HG02943 (cell line): ENCODE data around the gene SPACA5.
A peak's percentile ranks its signal among the peaks of the same experiment; 100 is the strongest.
"Not testable (repeated sequence)": the region's sequence is repeated elsewhere in the genome, so short reads cannot be mapped to it uniquely, and the experiment has no call there.

Experiments
- ATAC-seq: cut with Tn5 transposase; IDR thresholded peaks from one replicate; pipeline ENCODE4 v1.9.1; 2021; ENCODE audit warnings: mild to moderate bottlenecking, low read depth, moderate library complexity; ENCODE audit not compliant: unreplicated experiment

The SPACA5 gene

DNA sequence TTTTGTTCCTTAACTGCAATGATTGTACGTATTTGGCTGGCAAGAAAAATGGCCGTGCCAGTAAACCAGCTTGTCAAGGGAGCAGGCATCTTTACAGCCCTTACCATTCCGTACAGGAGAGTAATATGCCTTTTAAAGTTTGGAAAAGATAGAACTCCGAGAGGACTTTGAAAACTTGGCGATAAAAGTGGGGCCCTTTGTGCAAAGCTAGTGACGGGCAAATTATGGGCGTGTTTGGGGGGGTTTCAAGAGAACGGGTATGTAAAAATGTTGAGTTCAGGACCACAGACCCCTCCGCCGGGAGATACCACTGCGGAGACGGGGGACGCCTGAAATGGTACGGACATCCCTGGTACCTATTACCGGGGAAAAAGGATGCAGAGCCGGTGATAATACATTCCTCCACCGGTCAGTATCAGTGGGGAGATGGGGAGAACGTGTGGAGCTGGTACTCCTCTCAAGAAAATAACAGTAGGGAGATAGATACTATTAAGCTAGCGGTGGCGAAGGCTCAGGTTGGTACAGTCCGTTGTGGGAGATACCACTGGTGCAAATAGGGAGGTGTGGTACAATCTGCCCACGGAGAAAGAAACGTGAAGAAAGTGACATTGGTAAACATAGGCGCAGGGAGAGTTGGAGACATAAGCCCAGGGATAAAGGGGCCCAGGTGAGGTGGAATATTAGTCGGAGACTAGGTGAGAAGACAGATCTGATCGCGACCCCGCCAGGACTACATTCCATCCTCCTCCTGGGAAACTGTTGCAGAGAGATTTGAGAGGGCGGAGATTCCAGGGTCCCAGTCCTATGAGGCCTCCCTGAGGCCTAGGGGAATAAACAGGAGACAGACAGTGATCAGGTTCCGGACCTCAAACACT, 14.5 kb downstream of the SPACA5 start:
- peak; percentile 53 for ATAC-seq

DNA sequence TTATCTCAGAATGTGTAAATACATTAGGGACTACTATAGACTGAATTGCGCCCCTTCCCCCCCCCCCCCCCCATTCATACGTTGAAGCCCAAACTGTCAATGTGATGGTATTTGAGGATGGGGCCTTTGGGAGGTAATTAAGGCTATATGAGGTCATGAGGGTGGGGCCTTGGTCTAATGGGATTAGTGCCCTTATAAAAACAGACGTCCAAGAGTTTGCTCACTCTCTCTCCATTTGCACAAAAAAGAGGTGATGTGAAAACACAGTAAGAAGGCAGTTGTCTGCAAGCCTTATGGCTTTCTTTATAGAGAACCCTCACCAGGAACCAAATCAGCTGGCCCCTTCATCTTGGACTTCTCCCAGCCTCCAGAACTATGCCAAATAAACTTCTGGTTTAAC, 15.3 kb downstream of the SPACA5 start:
- ATAC-seq, result no peak

DNA sequence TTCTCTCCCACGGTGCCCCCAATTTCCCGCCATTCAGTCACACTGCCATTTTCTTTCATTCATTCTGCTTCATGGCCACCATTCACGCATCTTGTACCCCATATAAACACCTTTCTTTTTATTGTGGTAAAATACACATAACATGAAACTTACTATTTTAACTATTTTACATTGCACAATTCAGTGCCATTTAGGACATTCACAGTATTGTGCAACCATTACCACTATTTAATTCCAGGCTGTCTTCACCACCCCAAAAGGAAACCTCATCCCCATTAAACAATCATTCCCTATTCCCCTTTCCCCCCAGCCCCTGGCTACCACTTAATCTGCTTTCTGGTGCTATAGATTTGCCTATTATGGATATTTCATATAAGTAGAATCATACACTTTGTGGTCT, 15.9 kb downstream of the SPACA5 start:
- ATAC-seq, result no peak

DNA sequence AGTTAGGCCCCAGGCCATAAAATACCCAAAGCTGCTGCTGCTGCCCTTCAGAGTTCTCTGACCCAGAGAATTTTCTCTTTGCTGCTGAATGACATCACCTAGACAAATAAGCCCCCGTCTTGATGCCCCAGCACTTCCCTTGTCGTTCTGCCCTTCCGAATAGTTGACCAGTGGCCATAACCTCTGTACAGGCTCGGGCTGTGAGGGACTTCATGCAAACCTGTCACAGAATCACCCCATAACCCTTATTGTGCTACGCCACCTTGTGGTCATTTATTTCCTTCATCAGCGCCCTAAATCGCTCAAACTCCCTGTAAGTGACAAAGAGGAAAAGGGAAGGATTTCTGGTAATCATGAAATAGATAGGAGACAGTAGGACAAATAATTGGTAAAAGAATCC, 18.8 kb downstream of the SPACA5 start:
- no peak for ATAC-seq

DNA sequence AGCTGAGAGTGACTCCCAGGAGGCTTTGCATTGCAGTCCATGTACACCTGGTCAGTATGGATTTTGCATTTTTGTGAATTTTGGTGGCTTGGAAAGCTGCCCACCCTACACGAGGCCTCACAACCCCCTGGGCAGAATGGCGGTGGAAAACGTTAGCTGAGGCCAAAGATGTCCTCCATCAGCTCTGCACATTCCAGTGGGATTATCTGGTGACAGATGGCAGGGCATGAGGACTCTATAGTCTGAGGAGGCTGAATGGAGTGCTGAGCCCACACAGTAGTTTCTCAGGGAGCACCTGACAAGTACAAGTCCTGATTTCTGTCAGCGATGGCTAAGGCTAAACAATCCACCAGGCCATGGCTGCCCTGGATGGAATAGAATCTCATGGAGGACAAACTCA, 20.8 kb downstream of the SPACA5 start:
- ATAC-seq, result not testable (repeated sequence)

DNA sequence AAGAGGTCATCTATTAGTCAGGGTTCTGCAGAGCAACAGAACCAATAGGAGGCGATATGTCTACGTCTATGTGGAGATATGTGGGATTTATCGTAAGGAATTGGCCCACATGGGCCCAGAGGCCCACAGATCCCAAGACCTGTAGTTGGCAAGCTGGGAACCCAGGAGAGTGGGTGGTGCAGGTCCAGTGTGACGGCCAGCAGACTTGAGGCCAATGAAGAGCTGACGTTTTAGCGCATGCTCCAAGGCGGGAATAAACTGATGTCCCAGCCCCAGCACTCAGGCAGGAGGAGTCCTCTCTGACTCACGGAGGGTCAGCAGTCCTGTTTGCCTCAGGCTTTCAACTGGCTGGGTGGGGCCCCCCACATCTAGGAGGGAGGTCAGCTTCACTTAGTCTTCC, 21.3 kb downstream of the SPACA5 start:
- no peak for ATAC-seq

DNA sequence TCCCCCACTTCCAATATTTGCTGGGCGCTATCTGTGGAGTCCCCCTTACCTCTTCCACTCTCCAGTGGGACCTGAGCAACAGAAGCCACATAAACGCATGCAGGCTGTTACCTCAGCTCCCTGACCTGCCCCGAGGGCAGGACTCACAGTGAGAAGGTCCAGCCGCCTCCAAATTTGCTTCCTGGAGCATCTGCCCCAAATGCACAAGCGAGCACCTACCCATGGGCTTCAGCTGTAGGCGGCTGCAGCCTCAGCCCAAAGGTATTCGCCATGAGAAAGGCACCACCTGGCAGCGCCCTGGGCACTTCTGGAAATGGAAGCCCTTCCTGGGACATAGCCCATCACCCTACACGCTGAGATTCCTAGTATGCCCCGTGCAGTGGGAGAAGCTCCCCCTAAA, 23.4 kb downstream of the SPACA5 start:
- no peak for ATAC-seq

DNA sequence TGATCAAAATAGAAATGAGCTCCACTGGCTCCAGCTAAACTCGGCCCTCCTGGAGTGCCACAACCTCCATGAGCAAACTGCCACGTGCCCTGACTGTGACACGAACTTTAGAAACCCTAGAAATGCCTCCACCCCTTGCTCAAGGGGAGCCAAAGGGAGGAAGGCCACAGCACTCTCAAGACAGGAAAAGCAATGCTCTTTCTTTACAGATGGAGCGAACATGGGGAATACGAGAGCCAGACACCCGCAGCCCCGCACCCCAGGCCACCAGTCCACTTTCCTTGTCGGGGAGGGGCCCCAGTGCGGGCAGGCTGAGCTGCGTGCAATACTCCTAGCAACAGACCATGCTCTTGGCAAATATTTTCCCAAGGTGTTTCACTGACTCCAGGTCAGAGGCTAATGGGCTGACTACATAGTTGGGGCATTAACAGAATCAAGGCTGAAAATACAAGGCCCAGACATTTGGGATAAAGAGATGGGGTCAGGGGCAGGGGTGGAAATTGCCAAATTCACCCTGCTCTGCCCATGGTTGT, 23.9 kb downstream of the SPACA5 start:
- ATAC-seq, result not testable (repeated sequence)

DNA sequence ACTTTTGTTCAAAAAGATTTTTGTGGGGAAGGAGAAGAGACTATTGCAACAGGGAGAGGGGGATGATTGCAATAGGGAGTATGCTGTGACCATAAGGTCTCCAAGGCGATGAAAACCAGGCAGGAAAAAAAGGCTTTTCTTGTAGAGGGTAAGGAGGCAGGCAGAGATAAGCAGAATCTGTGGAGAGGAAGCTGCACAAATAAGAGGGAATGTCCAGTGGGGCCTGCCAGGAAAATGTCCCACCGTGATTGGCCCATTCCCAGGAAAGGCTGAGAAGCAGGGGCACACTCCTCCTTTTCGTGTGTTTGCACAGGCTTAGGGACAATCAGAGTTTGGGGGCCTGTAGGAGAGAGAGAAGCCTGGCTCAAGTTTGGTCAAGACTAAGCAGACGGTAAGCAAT, 29.1 kb downstream of the SPACA5 start:
- no peak for ATAC-seq

DNA sequence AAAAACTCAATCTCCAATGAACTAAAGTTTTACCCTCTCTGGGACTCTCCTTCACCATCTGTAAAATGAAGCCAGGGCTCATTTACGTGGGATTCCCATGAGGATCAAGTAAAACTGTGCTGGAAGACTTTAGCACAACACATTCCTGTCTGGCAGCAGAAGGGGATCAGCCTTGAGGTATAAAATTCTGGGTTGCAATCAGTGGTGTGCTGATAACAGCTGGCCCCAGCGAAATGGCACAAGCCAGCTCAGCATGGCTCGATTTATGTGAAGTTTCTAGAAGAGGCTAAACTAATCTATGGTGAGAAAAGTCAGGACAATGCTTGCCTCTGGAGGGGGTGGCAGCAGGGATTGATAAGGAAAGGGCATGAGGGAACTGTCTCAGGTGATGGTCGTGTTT, 36.3 kb downstream of the SPACA5 start:
- no peak for ATAC-seq

DNA sequence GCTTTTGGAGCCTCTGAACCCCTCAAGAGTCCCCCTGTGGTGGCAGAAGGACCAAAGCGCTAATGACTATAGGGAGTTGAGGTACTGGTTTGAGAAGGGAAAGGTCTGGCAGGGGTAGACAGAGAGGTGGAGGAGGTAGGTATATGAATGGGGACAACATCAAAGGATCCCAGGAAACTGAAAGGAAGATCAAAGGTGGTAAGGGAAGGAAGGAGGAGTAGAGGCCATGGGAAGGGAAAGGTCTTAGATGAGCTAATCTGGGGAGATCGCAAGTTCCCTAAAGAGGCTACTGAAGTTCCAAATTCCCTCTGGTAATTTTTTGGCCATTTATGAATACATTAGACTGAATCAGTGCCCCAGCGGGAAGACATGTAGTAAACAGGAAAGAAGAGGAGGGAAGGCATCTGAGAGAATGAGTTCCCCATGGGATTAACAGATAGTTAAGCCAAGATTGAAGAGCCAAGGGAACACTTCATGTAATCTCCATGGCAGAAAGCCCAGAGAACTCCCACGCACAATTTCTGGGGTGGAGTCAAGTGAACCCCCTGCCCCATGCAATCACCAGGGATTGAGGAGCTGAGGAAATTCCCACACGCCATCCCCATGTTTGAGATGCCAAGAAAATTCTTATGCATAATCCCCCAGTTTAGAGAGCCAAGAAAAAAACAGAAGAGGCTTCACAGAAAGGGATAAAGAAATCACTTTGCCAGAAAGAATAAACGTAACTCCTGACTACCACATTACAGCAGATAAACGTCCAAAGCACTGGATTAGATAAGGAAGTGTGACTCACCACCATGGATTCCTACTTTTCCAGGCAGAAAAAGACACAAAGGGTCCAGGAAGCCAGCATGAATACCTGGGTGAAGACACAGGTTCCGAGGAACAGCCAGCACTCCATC, 38.9 kb downstream of the SPACA5 start:
- no peak for ATAC-seq

DNA sequence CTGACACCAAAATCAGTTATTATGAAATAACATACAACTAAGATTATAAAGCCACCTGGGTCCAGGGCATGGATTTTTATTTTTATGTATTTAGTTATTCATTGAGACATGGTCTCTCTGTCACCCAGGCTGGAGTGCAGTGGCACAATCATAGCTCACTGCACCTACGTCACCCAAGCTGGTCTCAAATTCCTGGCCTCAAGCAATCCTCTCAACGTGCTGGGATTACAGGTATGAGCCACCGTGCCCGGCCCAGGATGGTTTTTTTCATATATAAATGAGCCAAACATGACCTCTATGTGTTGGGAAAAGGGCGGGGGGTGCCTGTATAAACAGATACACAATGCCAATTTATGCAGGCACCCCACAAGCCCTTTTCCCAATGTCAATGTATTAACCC, 40.1 kb downstream of the SPACA5 start:
- no peak for ATAC-seq

DNA sequence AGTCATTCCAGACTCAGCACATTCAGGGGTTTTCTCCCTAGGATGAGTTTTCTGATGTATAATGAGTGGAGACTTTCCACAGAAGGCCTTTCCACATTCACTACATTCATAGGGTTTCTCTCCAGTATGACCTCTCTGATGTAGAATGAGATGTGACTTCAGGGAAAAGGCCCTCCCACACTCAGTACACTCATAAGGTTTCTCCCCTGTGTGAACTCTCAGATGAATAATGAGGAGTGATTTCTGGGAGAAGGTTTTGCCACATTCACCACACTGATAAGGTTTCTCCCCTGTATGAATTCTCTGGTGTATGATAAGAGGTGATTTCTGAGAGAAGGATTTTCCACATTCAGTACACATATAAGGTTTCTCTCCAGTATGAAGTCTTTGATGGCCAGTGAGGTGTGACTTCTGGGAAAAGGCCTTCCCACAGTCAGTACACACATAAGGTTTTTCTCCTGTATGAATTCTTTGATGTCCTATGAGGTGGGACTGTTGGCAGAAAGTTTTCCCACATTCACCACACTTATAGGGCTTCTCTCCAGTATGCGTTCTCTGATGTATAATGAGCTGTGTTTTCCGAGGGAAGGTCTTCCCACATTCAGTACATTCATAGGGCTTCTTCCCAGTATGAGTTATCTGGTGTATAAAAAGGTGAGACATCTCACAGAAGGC, 52.0 kb downstream of the SPACA5 start:
- no peak for ATAC-seq

DNA sequence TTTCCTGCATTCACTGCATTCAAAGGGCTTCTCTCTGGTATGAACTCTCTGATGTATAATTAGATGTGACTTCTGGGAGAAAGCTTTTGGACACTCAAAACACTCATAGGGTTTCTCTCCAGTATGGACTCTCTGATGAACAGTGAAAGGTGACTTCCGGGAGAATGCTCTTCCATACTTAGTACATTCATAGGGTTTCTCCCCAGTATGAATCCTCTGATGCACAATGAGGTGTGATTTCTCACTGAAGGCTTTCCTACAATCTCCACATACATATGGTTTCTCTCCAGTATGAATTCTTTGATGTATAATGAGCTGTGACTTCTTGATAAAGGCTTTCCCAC, 52.5 kb downstream of the SPACA5 start:
- ATAC-seq, result no peak
